ENCODE data around the gene GPR39.
"Not testable (repeated sequence)": the region's sequence is repeated elsewhere in the genome, so short reads cannot be mapped to it uniquely, and the experiment has no call there.

The GPR39 gene

DNA sequence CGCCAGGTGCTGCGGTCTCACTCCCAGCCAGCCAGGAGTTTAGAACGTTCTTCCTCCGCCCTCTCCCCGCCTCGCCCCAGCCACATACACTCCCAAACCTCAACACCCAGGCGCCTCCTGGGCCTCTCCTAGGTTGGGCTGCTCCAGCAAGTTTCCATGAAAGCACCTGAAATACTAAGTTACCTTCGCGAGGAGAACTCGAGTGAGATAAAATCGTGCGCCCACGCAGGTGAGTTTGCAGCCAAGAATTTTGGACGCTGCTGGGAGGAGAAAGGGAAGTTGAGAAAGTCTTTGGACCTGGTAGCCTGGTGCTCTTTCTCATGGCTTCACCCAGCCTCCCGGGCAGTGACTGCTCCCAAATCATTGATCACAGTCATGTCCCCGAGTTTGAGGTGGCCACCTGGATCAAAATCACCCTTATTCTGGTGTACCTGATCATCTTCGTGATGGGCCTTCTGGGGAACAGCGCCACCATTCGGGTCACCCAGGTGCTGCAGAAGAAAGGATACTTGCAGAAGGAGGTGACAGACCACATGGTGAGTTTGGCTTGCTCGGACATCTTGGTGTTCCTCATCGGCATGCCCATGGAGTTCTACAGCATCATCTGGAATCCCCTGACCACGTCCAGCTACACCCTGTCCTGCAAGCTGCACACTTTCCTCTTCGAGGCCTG is at the start of gene GPR39:
GPR39 (plus strand) TSS at position 83 of the 673 bp plus-strand sequence.
- DNase-seq, result no peak

DNA sequence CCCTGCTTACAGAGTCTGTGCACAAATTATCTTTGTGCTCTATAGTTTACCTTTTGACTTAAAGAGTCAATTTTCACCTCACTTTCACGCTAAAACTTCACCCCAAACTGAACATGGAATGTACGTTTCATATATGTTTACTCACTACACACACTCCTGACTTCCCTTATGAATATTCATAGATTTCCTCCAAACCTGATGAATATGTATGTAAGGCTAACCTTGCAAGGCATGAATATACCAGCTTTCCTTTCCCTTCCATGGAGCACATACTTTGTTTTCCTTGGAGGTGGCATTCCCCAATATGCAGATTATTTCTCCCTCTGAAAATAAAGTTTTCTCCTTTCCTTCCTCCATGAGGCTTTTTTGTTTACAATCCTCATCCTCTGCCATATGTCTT is 48.4 kb upstream of the GPR39 start:
- DNase-seq, result no peak

DNA sequence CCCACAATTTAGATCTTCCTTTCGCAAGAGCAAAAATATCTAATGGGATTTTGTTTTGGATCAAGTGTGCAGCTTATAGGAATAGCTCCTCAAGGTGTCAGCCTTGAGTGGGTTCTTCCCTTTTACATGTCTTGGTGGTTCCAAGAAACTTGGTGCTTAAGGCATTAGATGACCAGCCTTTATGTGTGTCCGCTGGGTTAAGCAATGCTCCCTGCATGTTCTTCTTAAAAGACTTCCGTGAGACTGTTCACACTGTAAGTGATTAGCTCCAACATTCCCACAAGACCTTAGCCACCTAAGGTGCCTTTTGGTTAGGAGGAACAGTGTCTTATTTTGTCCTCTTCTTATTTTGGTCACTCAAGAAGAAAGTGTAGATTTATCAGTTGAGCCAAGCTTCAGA is 44.3 kb upstream of the GPR39 start:
- no peak for DNase-seq

DNA sequence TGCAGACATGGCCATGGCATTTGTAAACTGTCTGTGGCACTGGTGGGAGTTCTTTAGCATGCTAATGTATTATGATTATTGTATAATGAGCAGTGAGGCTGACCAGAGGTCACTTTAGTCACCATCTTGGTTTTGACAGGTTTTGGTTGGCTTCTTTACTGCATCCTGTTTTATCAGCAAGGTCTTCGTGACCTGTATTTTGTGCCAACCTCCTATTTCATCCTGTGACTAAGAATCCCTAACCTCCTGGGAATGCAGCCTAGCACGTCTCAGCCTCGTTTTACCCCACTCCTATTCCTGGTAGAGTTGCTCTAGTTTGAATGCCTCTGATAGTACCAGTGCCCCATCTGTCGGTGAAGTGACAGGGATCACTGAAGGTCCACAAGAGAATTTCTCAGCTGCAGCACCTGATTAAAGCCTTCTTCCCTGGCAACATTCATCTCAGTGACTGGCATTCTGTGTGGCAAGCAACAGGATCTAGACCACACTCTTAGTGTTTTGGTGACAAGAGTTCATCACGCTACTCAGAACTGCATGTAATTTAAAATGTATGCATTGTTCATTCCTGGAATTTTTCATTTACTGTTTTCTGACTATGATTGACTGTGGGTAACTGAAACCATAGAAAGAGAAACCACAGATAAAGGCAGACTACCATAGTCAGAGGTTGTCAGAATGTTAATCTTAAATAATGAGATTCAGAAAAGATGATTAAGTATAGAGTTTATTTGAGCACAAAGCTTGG is 43.0 kb upstream of the GPR39 start:
- no peak for DNase-seq

DNA sequence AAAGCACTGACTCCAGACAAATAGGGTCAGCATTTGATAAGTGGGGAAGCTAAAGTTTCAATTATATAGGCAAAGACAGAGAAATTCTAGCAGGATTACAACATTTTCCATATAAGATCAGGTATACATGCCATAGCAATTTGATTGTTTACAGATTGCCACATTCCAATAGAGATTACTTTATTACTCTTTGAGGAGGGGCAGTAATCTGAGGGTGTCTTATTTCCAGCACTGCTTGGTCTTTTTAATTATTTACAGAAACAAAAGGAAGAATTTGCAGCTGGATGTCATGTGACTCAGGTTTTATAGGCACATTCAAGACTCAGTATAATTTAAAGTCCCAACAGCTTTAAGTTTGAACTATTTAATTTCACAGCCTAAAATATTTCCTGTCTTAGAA is 42.5 kb upstream of the GPR39 start:
- no peak for DNase-seq

DNA sequence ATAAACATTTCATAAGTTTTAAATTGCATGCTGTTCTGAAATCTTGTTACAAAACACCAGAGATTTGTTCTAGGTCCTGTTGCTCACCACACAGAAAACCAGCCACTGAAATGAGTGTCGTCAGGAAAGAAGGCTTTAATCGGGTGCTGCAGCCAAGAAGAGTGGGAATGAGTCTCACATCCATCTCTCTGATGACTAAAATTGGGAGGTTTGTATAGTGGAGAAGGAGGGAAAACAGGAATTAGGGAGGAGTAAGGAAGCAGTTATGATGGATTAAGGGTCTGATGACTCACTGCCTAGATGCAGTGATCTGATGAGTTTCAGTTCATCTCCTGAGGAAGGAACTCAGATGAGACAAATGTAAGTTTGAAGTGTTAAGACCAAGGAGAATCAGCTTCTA is 42.1 kb upstream of the GPR39 start:
- no peak for DNase-seq

DNA sequence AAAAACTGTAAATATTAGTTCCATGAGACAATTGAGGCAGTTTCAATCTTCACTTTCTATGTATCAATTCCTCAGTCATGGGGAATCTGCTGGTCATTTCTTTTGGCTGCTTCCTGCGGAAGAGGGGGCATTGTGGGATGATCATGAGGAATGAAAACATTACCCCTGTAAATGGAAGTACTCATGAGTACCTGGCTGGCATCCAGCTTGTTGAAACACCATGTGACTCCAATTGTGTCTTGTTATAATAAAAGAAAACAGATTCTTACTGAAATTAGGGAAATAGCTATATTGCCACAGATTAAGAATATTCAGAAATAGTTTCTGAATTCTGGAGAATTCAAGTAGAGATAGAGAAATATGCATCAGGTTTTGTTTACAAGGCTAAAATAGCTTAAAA is 41.6 kb upstream of the GPR39 start:
- no peak for DNase-seq

DNA sequence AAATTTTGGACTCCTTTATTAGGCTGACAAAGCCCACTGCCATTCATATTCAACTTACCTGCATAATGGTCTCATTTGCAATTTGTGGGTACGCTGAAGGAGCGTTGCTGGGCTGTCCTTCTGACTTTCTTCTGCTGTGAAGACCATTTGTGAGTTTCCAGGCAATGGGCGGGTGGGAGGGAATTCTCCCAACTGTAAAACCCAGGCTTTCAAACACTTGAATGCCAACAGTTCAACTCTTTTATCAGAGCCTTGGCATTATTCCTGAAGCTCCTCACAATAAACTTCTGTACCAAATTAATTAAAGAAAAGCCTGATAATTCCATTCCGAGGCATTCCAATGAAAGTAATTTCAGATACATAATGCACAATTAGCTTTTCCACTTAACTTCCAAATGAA is 35.2 kb upstream of the GPR39 start:
- no peak for DNase-seq

DNA sequence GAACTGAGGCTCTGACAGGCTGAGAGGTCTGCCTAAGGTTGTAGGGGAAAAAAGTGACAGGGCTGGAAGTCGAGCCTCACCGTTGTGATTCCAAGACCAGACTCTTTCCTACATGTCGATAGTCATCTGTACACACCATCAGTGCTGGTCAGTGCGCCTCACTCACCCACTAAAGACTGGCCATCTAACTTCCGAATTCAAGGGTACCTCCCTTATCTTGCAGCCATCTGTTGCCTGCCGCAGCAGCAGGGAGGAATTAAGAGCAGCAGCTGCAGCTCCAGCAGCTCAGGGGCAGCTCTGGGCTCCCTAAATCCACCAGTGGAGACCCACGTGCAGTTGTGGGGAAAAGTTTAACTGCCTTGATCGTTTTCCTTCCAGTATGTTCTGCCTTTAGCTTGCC is 32.6 kb upstream of the GPR39 start:
- no peak for DNase-seq

DNA sequence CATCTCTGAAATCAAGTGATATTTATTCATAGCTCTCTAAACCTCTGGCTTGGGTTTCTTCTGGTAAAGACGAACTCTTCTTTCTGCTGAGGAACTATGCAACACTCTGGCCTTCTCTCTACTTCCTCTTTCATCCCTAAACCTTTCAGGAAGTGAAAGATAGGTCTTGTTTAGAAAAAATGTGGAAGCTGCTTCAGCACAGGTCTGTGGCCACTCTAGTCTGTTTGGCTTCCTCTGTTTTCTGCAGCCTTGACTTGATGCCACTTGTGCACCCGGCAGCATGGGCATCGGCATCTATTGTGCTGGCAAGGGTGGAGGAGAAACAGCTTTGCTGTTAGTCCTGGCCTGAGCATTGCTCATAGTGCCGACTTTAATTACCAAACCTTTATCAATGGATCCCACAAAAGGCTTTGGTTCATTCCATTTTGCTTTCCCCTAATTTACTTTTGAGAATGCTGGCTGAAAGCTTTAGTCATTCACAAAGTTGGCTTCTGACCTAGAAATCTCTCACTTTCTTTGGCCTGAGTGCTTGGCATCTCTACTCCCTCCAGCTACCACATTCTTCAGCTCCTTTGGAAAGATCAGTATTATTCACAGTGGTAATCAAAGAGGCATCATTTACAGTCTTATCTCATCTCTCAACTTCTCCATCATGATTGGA is 32.0 kb upstream of the GPR39 start:
- peak; percentile 90 for DNase-seq

DNA sequence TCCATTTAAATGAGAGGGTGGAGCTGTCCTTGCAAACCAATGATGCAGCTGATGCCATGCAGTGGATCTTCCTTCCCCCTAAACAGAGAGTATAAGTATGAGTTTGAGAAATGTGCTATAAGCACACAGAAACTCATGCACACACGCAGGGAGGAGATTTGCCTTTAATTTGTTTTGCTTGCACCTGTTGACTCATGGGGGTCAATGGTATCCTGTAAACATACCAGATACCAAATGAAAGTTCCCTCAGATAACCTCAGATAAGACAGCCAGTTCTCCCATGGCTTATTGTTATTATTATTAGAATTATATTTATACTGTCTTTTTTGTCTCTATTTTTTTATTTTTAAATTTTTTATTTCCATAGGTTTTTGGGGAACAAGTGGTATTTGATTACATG is 29.5 kb upstream of the GPR39 start:
- no peak for DNase-seq

DNA sequence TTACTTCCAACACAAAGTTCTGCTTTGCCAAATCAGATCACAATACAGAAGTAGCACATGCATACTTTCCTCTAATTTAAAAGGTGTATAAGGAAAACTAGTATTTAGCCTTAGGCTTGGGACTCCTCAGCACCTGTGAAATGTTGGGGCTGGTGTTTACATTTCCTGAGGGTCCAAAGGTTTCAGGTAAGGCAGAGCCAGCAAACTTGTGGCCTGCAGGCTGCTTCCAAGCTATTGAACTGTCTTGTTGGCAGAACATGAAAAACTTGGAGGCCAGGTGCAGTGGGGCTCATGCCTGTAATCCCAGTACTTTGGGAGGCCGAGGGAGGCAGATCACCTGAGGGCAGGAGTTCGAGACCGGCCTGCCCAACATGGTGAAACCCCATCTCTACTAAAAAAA is 26.5 kb upstream of the GPR39 start:
- no peak for DNase-seq

DNA sequence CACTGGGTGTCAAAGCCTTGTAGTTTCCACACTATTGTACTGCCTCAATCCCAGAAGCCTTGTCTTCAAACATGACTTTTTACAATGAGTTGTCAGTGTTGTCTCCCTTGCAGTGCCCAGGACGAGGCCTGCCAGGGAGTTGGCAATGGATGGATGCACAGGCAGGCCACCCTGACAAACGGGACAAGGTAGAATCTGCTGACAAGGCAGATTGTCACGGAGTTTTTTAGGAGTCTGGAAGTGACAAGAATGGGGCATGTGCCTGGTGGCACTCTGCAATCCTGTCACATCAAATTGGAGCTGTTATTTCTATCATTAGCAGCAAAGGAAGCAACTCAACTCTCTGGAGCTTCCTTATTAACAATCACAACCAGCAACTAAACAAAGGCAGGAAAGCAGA is 25.2 kb upstream of the GPR39 start:
- DNase-seq, result no peak

DNA sequence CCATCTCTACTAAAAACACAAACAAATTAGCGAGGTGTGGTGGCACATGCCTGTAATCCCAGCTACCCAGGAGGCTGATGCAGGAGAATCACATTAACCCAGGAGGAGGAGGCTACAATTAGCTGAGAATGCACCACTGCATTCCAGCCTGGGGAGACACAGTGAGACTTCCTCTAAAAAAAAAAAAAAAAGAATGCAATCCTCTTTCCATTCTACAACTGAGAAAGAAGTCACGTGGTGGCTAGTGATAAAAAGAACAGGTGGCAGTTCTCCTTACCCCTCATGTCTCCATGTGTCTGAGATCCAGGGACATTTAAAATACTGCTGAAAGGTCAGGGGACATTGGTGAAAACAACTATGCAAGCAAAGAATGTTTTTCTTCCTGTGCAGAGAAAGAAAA is 24.4 kb upstream of the GPR39 start:
- no peak for DNase-seq

DNA sequence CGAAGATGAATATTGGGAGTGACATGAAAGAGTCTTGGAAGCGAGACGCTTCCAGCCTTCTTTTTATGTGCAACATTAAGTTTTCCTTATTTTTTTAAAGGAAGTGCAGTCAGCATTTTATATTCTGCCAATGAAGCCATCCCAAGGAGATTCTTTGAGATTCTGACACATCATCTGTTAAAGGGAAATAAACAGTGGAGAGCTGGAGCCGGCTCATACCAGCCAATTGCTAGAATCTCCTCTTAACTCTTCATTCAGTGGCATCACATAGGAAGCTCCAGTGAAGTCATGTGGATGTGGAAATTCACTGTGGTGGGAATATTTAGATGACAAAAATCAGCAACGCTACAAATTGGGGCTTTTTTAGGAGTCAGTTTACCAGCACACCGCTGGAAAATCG is 23.7 kb upstream of the GPR39 start:
- DNase-seq, result no peak

DNA sequence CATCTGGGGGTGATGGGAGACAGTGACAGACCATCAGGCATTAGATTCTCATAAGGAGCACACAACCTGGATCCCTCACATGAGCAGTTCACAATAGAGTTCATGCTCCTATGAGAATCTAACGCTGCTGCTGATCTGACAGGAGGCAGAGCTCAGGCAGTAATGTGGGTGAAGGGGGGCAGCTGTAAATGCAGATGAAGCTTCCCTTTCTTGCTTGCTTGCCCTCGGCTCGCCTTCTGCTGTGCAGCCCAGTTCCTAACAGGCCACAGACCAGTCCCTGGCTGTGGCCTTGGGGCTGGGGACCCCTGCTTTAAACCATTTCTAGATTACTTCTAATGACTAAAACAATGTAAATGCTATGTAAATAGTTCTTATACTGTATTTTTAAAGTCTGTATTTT is 19.6 kb upstream of the GPR39 start:
- DNase-seq, result not testable (repeated sequence)

DNA sequence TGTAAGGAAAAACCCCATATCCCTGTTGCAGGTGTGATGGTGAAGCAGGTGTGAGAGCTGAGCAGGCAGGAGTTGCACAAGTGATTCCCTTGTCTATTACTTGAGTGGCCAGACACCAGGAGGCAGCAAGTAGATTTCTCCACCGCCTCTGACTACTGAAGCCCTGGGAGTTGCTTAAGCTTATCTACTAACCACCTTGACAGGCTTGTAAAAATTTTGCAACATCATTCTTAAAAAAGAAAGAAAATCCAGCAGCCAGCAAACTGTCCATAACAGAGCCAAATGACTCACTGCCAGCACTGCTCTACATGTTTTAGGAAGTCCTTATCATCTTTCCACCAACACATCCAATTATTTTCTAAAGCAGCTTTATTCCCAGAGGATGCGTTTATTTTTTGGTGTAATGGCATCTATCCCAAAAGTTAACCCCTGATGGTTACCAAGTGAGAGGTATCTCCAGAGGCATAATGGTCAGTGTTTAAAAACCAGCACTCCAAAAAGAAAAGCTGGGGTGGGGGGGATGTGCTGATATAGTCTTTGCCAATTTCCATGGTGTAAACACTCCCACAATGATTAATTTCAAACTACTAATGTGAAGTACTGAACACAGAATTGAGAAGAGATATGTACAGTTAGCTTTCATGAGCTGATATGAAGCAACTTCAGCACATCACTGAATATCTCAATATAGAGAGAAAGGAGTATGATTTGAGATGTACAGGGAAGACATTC is 16.3 kb upstream of the GPR39 start:
- no peak for DNase-seq

DNA sequence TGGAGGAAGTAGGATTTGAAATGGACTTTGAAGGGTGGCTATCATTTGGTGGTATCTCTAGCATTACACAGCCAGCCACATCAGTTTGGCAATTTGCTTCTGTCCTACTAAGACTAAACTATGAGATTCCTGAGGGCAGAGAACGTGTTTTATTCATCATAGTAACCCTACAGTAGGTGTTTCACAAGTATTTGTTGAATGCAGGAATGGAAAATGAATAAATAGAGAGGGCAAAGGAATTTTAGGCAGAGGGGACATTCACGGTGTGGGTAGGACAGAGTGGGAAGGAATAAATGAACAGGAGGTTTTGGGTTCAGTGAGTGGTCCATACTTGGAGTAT is 15.7 kb upstream of the GPR39 start:
- DNase-seq, result no peak

DNA sequence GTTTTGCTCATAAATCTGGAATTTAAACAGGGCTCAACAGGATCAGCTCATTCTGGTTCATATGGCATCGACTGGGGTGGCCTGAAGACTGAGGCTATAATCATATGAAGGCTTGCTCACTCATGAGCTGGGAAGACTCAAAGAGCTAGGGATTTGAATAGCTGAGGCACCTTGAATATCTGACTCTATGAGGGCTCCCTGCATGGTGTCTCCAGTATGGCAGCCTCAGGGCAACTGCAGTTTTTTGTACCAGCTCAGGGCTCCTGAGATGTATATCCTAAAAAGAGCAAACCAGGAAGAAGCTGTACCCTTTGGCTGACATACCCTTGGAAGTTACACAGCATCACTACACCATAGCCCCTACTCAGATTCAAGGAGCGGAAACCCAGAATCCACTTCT is 15.3 kb upstream of the GPR39 start:
- no peak for DNase-seq

DNA sequence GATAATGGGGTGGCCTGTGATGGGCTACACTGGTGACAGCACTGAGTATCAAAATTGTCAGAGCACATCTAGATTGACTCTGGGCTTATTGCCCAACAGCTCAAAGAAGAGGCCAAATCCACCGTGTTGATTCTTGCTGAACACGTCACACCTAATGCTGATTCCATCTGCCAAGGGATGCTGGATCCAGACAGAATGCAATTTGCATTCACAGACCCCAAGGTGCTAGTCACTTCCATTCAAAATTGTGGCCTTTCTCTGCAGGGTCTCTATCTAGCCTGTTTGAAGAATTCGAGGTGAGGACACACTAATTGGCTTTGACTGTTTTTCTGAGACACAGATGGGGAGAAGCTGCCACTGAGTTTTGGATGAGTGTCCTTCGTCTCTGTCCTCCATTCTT is 13.5 kb upstream of the GPR39 start:
- no peak for DNase-seq

DNA sequence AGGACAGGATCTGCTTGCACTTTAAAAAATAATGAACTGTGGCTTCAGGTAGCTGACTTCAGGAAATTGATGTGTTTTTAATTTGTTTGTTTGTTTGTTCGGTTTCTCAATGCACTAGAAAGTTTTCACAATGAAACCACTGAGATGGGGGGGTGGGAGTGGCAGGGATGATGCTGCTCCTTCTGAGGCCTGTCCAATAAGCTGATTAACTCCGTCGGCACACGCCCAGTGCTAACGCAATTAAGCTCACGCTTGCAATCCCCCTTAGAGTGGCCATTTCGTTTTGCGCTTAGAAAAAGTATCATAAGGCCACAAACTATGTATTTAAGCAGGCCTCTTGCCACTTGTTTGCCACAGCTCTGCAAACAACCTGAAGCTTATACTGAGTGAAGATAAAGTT is 12.5 kb upstream of the GPR39 start:
- DNase-seq, result no peak

DNA sequence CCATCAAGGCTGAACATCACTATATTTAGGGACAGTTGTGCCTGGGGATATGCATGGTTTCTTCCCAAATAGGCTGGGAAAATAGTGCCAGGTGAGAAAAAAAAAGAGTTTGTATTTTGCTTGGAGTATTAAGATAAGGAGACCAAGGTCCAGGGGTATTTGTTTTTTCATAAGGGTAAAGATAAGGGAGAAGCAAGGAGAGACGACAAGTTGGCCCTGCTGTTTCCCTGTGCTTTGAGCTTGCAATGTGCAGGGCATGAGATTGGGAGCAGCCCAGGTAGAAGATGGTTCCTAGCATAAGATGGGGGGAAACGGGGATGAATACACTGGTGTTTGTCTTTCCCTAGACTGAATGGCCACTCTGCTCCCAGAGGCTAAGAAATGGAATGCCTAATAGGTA is 8.8 kb upstream of the GPR39 start:
- no peak for DNase-seq

DNA sequence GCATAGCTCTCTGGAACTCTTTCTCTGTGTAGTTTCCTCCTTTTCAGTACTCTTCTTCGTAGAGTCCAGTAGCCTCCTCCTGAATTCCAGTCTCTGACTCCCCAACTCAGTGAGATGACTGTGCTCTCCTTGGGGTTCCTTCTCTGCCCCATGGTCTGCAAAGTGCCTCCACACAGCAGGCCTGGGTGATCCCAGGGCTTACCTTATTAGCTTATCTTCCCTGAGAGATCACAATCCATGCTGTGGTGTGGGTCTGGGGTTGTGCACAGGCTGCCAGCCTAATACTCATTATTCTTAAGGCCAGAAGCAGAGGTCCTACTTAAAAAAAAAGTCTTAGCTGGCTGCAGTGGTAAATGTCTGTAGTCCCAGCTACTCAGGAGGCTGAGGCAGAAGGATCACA is 4.6 kb upstream of the GPR39 start:
- no peak for DNase-seq

DNA sequence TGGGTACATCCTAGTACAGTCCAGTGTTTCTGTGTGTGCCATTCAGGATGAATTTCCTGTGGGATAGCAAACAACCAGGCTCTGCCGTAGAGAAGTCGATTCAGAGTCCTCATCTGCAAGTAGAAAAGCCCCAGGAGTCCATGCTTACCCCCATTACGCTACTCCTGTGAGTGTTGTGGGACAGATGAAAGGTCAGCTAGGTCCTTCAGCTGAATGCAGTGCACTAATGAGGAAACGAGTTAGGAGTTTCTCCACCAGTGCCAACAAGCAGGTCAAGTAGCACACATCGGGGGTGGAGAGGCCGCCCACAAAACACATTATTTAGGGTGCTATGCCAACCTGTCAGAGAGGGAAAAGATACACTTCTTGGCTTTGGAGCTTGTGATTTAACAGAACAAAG is 2.5 kb upstream of the GPR39 start:
- DNase-seq, result no peak

All from SIG-M5 (cell line).